GM21360 (cell line): Measurements from ENCODE around the gene PTPRZ1.

ENCODE experiments used
- ATAC-seq: cut with Tn5 transposase; IDR thresholded peaks from one replicate; pipeline ENCODE4 v1.9.1; 2021; ENCODE audit warnings: mild to moderate bottlenecking, moderate library complexity; ENCODE audit not compliant: unreplicated experiment

Gene PTPRZ1

GRCh38 chr7:122040147-122040546 lies 167.2 kb downstream of the PTPRZ1 start:
- no peak for ATAC-seq

DNA sequence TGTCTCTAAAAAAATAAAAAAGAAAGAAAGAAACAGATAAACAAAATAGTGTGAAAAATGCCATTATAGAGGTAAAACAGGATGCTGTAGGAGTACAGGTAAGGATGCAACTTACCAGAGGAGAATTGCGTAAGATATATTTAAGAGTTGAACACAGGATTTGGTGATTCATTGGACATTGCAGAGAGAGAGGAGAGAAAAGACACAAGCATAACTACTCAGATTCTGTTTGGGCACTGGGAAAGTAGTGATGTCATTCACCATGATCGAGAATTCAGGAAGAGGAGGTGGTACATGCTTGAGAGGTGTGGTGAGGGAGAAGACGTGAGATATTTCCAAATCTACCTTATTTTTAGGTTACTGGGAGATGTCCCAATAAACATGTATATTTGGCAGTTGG lies 173.4 kb downstream of the PTPRZ1 start:
- ATAC-seq: no peak

DNA sequence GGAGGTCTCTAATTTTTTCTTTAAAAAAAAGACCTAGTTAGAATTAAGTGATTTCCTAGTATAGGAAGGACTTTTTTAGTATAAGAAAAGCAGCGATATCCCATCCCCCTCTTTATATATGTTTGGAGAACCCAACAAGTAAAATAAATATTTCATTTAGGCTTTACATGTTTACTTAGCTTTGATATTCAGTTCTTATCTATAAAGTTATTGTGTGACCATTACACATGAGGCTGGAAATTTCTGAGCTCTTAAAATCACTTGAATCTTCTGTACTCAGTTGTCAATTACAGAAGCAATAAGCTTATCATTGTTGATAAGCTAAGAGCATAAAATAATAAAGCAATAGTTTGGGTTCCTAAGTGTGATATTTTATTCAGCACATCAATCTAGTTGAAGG lies 181.4 kb downstream of the PTPRZ1 start:
- no peak for ATAC-seq

- ATAC-seq: no peak
Observed at GRCh38 chr7:122055073-122055472, 182.1 kb downstream of the PTPRZ1 start.

GRCh38 chr7:122056977-122057376 lies 184.0 kb downstream of the PTPRZ1 start:
- ATAC-seq: no peak

GRCh38 chr7:122059542-122059941 lies 186.6 kb downstream of the PTPRZ1 start:
- no peak for ATAC-seq

- no peak for ATAC-seq
Observed at GRCh38 chr7:122063146-122063545, 190.2 kb downstream of the PTPRZ1 start.

DNA sequence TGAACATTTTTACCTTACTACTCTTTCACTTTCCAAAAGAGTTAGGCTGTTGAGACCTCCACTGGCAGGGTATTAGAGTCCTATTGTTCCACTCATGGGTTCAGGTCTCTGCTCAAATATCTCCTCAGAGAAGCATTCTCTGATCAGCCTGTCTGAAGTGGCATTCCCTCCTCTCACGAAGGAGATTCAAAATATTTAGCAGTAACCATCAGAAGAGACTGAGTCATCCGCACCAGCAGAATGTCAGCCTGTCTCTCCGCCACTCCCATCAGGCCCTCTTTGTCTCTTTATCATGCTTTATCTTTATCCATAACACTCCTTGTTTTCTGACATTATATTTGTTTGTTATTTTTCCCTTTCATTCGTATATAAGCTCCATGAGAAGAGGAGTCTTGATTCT lies 192.0 kb downstream of the PTPRZ1 start:
- ATAC-seq: no peak

GRCh38 chr7:122067077-122067476 lies 194.1 kb downstream of the PTPRZ1 start:
- no peak for ATAC-seq

GRCh38 chr7:122068046-122068445 lies 195.1 kb downstream of the PTPRZ1 start:
- no peak for ATAC-seq

GRCh38 chr7:122068999-122069398 lies 196.0 kb downstream of the PTPRZ1 start:
- ATAC-seq: no peak

GRCh38 chr7:122070062-122070461 lies 197.1 kb downstream of the PTPRZ1 start:
- ATAC-seq: no peak

- ATAC-seq: no peak
Observed at GRCh38 chr7:122070834-122071233, 197.9 kb downstream of the PTPRZ1 start.

DNA sequence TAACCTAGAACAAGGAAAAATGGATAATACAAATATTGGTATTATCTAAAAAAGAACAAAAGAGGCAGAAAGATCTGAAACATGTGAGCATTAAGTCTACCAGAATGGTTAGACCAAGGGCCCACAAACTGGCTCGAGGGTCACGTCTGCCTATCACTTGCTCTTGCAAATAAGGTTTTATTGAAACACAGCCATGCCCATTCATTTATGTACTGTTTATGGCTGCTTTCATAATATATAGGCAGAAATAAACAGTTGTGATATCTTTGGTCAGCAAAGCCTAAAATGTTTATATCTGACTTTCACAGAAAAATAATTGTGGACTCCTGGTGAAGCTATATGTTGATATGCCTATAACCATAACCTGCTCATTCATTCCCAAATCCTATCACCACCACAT lies 199.3 kb downstream of the PTPRZ1 start:
- ATAC-seq: no peak

GRCh38 chr7:122072924-122073599 lies 200.1 kb downstream of the PTPRZ1 start:
- no peak for ATAC-seq

DNA sequence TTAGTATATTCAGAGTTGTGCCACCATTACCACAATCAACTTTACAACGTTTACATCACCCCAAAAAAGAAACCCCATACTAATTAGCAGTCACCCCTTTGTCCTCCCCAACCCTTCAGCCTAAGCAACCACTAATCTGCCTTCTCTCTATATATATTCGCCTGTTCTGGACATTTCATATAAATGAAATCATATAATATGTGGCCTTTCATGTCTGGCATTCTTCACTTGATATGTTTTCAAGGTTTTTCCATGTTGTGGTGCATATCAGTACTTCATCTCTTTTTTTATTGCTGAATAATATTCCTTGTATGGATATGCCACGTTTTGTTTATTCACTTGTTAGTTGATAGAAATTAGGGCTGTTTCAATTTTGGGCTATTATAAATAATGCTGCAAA lies 200.7 kb downstream of the PTPRZ1 start:
- no peak for ATAC-seq

DNA sequence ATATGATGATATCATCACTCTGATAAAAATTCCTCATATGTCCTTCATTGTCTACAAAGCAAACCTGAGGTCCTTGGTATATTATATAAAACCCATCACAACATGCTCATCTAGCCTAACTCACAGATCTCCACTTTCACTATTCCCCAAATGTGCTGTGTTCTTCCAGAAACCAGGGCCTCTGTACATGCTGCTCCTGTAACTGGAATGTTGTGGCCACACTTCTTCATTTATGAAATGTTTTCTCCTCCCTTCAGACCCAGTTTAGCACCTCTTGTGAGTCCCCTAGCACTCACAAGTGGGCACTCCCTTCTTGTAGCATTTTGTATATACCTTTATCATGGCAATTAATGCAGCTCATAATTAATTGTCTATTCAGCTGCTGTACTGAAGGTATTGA lies 209.2 kb downstream of the PTPRZ1 start:
- ATAC-seq: no peak

DNA sequence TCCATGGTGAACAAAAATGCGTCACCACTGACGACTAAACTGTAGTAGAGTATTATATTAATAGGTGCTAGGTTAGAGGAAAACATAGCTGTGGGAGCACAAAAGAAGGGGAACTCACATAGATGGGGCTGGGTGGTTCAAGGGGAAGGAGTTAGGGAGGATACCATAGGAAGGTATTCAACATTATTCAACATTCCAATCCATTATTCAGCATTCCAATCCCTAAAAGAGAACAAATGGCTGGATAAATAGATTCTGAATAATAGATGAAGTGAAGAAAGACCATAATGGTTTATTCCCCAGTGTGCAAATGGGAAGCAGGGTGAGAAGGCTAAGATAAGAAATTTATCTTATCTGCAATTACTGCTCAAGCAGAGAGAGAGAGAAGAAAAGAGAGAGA lies 209.7 kb downstream of the PTPRZ1 start:
- ATAC-seq: no peak

- peak; percentile 91 for ATAC-seq
Observed at GRCh38 chr7:122092964-122093797, 220.2 kb downstream of the PTPRZ1 start.

DNA sequence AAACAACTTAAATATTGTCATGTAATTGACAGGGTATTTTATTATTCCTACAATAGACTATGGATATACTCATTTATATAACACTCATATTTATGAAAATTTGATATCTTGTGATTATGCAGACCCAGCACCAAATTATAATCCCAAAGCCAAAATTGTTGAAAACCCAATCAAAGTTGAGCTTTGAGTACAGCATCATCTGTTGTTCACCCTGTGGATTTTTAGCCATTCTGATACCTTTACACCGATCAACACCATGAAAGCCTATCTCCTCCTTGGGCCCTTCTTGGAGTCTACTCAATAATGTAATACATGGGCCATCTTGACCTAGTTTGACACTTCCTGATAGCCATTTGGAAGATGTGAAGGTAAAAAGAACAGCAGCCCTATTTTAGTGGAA lies 221.6 kb downstream of the PTPRZ1 start:
- ATAC-seq: no peak

DNA sequence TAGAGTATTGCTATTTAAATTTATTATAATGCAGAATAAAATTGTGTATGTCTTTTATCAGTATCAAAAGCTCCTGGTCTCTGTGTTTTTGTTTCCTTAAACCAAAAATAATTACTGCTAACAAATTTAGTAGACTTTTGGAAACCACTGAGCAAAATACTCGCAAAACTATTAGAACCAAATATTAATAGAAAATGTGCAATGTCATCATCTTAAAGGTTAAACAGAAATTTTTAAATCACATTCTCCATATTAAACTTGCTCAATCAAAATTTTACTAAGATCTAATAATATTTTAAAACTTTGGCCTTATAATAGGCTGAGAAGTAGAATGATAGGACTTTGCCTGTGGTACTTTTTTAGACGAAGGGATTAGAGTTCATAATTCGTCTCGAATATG lies 222.7 kb downstream of the PTPRZ1 start:
- no peak for ATAC-seq

- ATAC-seq: no peak
Observed at GRCh38 chr7:122100021-122100420, 227.1 kb downstream of the PTPRZ1 start.
